ENCODE measurements around the gene PYCARD.

PYCARD gene

GRCh38 chr16:31215287-31216162 is 13.0 kb upstream of the PYCARD start:
- no peak for DNase-seq (ENCODE audit: low read depth)
- in situ Hi-C loops (cut with HindIII; ENCODE audit: low sequenced_read_pairs): no loop called here
- TF ChIP-seq, protein P1, sequence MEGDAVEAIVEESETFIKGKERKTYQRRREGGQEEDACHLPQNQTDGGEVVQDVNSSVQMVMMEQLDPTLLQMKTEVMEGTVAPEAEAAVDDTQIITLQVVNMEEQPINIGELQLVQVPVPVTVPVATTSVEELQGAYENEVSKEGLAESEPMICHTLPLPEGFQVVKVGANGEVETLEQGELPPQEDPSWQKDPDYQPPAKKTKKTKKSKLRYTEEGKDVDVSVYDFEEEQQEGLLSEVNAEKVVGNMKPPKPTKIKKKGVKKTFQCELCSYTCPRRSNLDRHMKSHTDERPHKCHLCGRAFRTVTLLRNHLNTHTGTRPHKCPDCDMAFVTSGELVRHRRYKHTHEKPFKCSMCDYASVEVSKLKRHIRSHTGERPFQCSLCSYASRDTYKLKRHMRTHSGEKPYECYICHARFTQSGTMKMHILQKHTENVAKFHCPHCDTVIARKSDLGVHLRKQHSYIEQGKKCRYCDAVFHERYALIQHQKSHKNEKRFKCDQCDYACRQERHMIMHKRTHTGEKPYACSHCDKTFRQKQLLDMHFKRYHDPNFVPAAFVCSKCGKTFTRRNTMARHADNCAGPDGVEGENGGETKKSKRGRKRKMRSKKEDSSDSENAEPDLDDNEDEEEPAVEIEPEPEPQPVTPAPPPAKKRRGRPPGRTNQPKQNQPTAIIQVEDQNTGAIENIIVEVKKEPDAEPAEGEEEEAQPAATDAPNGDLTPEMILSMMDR (IDR thresholded peaks at IDR 0.05; ENCODE audit: low read depth, low read length, missing control alignments): no peak
- peak overlapping the region; percentile 41 for H3K4me3 ChIP-seq (ENCODE audit: low read depth, low read length)

GRCh38 chr16:31214708-31215286 is 12.2 kb upstream of the PYCARD start:
- TF ChIP-seq, protein P1 (IDR thresholded peaks at IDR 0.05; ENCODE audit: low read depth, low read length, missing control alignments): no peak
- in situ Hi-C loops (cut with HindIII; ENCODE audit: low sequenced_read_pairs): no loop called here
- peak overlapping the region; percentile 41 for H3K4me3 ChIP-seq (ENCODE audit: low read depth, low read length)
- DNase-seq (ENCODE audit: low read depth): no peak

DNA sequence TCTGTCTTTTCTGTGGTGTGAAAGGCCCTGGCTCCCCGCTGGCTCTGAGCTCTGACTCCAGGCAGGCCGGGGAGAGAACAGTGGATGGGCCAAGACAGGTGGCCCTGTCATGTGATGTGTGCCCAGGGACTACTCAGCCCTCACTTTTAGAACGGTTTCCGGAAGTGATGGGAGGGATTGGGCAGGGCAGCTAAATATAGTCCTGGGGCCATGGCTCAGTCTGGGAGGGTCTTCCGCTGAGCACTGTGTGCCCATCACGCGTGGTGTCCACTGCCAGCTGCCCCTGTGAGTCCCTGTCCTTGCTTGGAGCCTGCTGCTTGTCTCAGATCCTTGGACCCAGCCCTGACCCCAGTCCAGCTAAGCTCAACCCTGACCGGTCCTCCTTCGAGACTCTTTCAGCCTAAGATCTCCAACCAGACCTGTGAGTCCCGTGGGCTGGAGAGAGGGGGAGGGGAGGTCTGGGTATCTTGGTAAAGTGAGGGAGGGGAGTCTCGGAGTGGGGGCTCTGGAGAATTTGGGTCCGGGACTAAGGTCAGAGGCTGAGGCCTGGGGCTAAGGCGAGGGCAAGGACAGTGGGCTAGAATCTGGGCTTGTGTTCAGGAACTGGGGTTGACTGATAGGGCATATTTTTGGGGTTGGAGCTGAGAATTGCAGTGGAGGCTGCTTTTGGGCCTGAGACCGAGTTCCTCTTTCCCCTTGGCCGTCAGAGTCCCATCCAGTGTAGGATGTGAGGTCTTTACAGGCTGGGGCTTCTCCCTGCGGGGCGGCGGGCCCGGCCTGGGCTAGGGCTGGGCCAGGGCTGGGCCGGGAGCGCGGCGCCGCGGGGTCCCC is 11.5 kb upstream of the PYCARD start, which contains the start of gene TRIM72:
Gene TRIM72, plus strand, starts transcription at position 243 of the 831 bp plus-strand sequence. CDS start 620 bp downstream, outside the sequence.
- peak within 1 kb of the TSS; percentile 41 for H3K4me3 ChIP-seq (ENCODE audit: low read depth, low read length)
- DNase-seq (ENCODE audit: low read depth): no peak
- TF ChIP-seq, protein P1 (IDR thresholded peaks at IDR 0.05; ENCODE audit: low read depth, low read length, missing control alignments): no peak
- in situ Hi-C loops (cut with HindIII; ENCODE audit: low sequenced_read_pairs): no loop called here

GRCh38 chr16:31213342-31213741 is 10.8 kb upstream of the PYCARD start:
- TF ChIP-seq, protein P1 (IDR thresholded peaks at IDR 0.05; ENCODE audit: low read depth, low read length, missing control alignments): no peak
- no peak overlapping the region for H3K4me3 ChIP-seq (ENCODE audit: low read depth, low read length)
- DNase-seq (ENCODE audit: low read depth): no peak
- in situ Hi-C loops (cut with HindIII; ENCODE audit: low sequenced_read_pairs): no loop called here

- in situ Hi-C loops (cut with HindIII; ENCODE audit: low sequenced_read_pairs): no loop called here
- DNase-seq (ENCODE audit: low read depth): no peak
- H3K4me3 ChIP-seq (ENCODE audit: low read depth, low read length): no peak overlapping the region
- TF ChIP-seq, protein P1 (IDR thresholded peaks at IDR 0.05; ENCODE audit: low read depth, low read length, missing control alignments): no peak
Observed at GRCh38 chr16:31206776-31207175, 4.2 kb upstream of the PYCARD start.

Measured in astrocyte of the cerebellum (primary cell).